SK-N-SH (cell line): ENCODE measurements around the gene CDH23. TPM values are rescaled to one million over a fixed set of nuclear protein-coding genes. Genes with fewer than 3 reads are reported as not detected.

Experiments used
- CTCF ChIA-PET: fragments of 300-600, 350-600 bp; formaldehyde crosslinking; extraction: SDS; loops from one replicate; lab custom pipeline; 2021; lab: Yijun Ruan, JAX
- POLR2A ChIA-PET: fragments of 350-600 bp; sonication (Branson Sonifier 250); formaldehyde crosslinking; extraction: SDS; loops from one replicate; lab custom pipeline; 2020; ENCODE audit warnings: antibody characterized with exemption, inconsistent platforms; lab: Yijun Ruan, JAX
- DNase-seq: peaks from one replicate; pipeline ENCODE4 v3.0.0; 2012
- H2AFZ ChIP-seq: fragments of 200-600 bp; sonication (generic); 2 replicates; pipeline ENCODE4 v1.8.1; 2016; ENCODE audit warnings: antibody characterized with exemption, mild to moderate bottlenecking, low read depth
- H3F3A ChIP-seq: fragments of 200-600 bp; sonication (generic); replicated peaks from 2 replicates; pipeline ENCODE3; 2016; ENCODE audit warnings: antibody characterized with exemption, mild to moderate bottlenecking; ENCODE audit not compliant: insufficient read depth
- H3K27ac ChIP-seq, 2 experiments: fragments of 200-500 bp in 1 of 2; fragments of 200-600 bp in 1 of 2; sonication (Bioruptor generic) in 1 of 2; sonication (generic), shearing (Covaris generic) in 1 of 2; 2 replicates each; pipeline versions ENCODE4 v1.5.1 to v1.6.1; 2014 to 2016; ENCODE audit warnings: low read depth in 2 of 2, inconsistent platforms in 1 of 2, low read length in 1 of 2, mild to moderate bottlenecking in 1 of 2, mixed read lengths in 1 of 2
- H3K27me3 ChIP-seq: fragments of 200-600 bp; sonication (generic), shearing (Covaris generic); 2 replicates; pipeline ENCODE4 v1.6.1; 2016; ENCODE audit warnings: mixed run types; ENCODE audit not compliant: insufficient read depth
- H3K36me3 ChIP-seq, 2 experiments: fragments of 200-500 bp in 1 of 2; fragments of 200-600 bp in 1 of 2; sonication (Bioruptor generic) in 1 of 2; sonication (generic) in 1 of 2; replicated peaks in 1 of 2; 2 replicates each; pipeline versions ENCODE3 to v1.5.1; 2014 to 2016; ENCODE audit warnings: low read length in 1 of 2, mild to moderate bottlenecking in 1 of 2; ENCODE audit not compliant: insufficient read depth in 2 of 2, control insufficient read depth in 1 of 2
- H3K4me1 ChIP-seq, 2 experiments: fragments of 200-500 bp in 1 of 2; fragments of 200-600 bp in 1 of 2; sonication (Bioruptor generic) in 1 of 2; sonication (generic), shearing (Covaris generic) in 1 of 2; 2 replicates each; pipeline versions ENCODE4 v1.5.1 to v1.6.1; 2014 to 2016; ENCODE audit warnings: low read depth in 1 of 2, low read length in 1 of 2, mixed run types in 1 of 2; ENCODE audit not compliant: insufficient read depth in 2 of 2, control insufficient read depth in 1 of 2
- H3K4me2 ChIP-seq: fragments of 200-600 bp; sonication (generic), shearing (Covaris generic); 2 replicates; pipeline ENCODE4 v1.6.1; 2017; ENCODE audit warnings: mixed run types
- H3K4me3 ChIP-seq, 2 experiments: fragments of 200-500 bp in 1 of 2; fragments of 200-600 bp in 1 of 2; sonication (Bioruptor generic) in 1 of 2; sonication (generic), shearing (Covaris generic) in 1 of 2; 2 replicates each; pipeline versions ENCODE4 v1.5.1 to v1.8.1; 2014 to 2016; ENCODE audit warnings: low read depth in 2 of 2, inconsistent platforms in 1 of 2, low read length in 1 of 2, mild to moderate bottlenecking in 1 of 2, mixed read lengths in 1 of 2, moderate library complexity in 1 of 2
- H3K79me2 ChIP-seq: fragments of 200-600 bp; sonication (generic); 2 replicates; pipeline ENCODE4 v1.8.1; 2017; ENCODE audit warnings: mild to moderate bottlenecking; ENCODE audit not compliant: insufficient read depth
- H3K9ac ChIP-seq: fragments of 200-600 bp; sonication (generic); 2 replicates; pipeline ENCODE4 v1.6.1; 2017; ENCODE audit warnings: mixed run types
- H3K9me2 ChIP-seq: fragments of 200-600 bp; sonication (generic); 2 replicates; pipeline ENCODE4 v1.6.1; 2017; ENCODE audit warnings: mixed run types
- H3K9me3 ChIP-seq: fragments of 200-600 bp; sonication (generic); 2 replicates; pipeline ENCODE4 v1.6.1; 2017; ENCODE audit warnings: mixed run types, mild to moderate bottlenecking, moderate library complexity
- H4K20me1 ChIP-seq: fragments of 200-600 bp; sonication (generic); 2 replicates; pipeline ENCODE4 v1.6.1; 2017; ENCODE audit warnings: mild to moderate bottlenecking, mixed run types; ENCODE audit not compliant: insufficient read depth
- FOSL2 ChIP-seq: IDR thresholded peaks from 2 replicates; pipeline ENCODE4 v1.4.0; 2012; ENCODE audit warnings: low read depth, mild to moderate bottlenecking, moderate library complexity, borderline replicate concordance
- MAX ChIP-seq: IDR thresholded peaks from 2 replicates; pipeline ENCODE4 v1.4.0; 2012; ENCODE audit warnings: low read depth
- NRF1 ChIP-seq: IDR thresholded peaks from 2 replicates; pipeline ENCODE4 v1.6.1; 2012; ENCODE audit warnings: low read depth, mild to moderate bottlenecking, low read length
- PBX3 ChIP-seq: IDR thresholded peaks from 2 replicates; pipeline ENCODE4; 2012
- TAF1 ChIP-seq: IDR thresholded peaks from 2 replicates; pipeline ENCODE4 v1.6.1; 2012; ENCODE audit warnings: low read depth, mild to moderate bottlenecking, low read length, moderate library complexity, borderline replicate concordance
- ZBTB33 ChIP-seq: IDR thresholded peaks from 2 replicates; pipeline ENCODE4 v1.4.0; 2012; ENCODE audit warnings: low read depth, borderline replicate concordance
- WGBS: methylation state at CpG from one replicate; pipeline ENCODE4 v1.1.6; 2017; ENCODE audit warnings: low lambda C conversion rate; 5-methylcytosine and 5-hydroxymethylcytosine counted together
- polyA plus RNA-seq, 3 experiments: library from polyadenylated mRNA; depleted of rRNA; stranded (reverse); fragments of >200 nt; gene quantifications; 2 replicates each; pipeline ENCODE4 v1.2.3, GENCODE V29; 2012

CDH23 gene
- polyA plus RNA-seq, 1 of the 3 experiments (the other 2 are of a cell fraction): 0.03 TPM

GRCh38 chr10:71771821-71772617, 375.3 kb downstream of the CDH23 start:
- DNase-seq: no peak
- no peak overlapping the region for H2AFZ ChIP-seq
- no peaks in the 10 kb centered on the region for H3K9me2 ChIP-seq
- WGBS: 26% methylated on average over 2 of the region's 2 CpGs
- peak overlapping the region in 1 of 2 experiments; percentile 68; a peak in 1 of 4 replicates for H3K4me3 ChIP-seq
- peak overlapping the region; percentile 73 for H3K4me2 ChIP-seq
- peaks cover 3% of the 10 kb centered on the region for H3F3A ChIP-seq
- no peaks in the 10 kb centered on the region for H3K27me3 ChIP-seq
- ChIA-PET CTCF (interaction anchor here (0.9 to 4.3 kb wide), 19 partner anchors 9 to 388 kb away, joined by 3 to 51 read pairs (median 9); partner anchors contain the start of gene CDH23), POLR2A (interaction anchor here (1.5 to 2.4 kb wide), 2 partner anchors 14 to 43 kb away, joined by 3 to 10 read pairs; no protein-coding TSS in a partner anchor)
- TF ChIP-seq MAX (no peak), FOSL2 (peak; percentile 76; the same call in 1 of the 2 replicates)
- peaks cover 22 to 26% of the 10 kb centered on the region in 2 experiments; a peak in 3 of 4 replicates for H3K4me1 ChIP-seq
- no peaks in the 10 kb centered on the region for H3K9me3 ChIP-seq
- no peaks in the 10 kb centered on the region for H4K20me1 ChIP-seq
- H3K36me3 ChIP-seq: no peaks in the 10 kb centered on the region
- no peak overlapping the region; a peak in 1 of 4 replicates for H3K27ac ChIP-seq
- H3K79me2 ChIP-seq: no peaks in the 10 kb centered on the region
- no peak overlapping the region for H3K9ac ChIP-seq

- POLR2A ChIA-PET: interaction anchor here (1.0 to 2.4 kb wide), 3 partner anchors 11 to 44 kb away, joined by 3 to 10 read pairs (median 3); no protein-coding TSS in a partner anchor
- H3K4me1 ChIP-seq: peaks cover 15 to 18% of the 10 kb centered on the region in 2 experiments; a peak in 3 of 4 replicates
Measured at GRCh38 chr10:71772832-71773220, 376.1 kb downstream of the CDH23 start.

More at GRCh38 chr10:71772832-71773220, 376.1 kb downstream of the CDH23 start:
- H2AFZ ChIP-seq: peak overlapping the region; percentile 89
- H3K36me3 ChIP-seq: no peaks in the 10 kb centered on the region
- peak overlapping the region; percentile 52; the same call in 1 of the 2 replicates for H3K9ac ChIP-seq
- no peaks in the 10 kb centered on the region for H4K20me1 ChIP-seq
- peak overlapping the region; percentile 73 for H3K4me2 ChIP-seq
- TF ChIP-seq PBX3: no peak
- no peak for TF ChIP-seq ZBTB33
- no peak for TF ChIP-seq FOSL2
- no peak for TF ChIP-seq NRF1
- no peak for TF ChIP-seq TAF1
- no peaks in the 10 kb centered on the region for H3K79me2 ChIP-seq
- DNase-seq: no peak
- CTCF ChIA-PET: interaction anchor here (0.7 to 4.3 kb wide), 41 partner anchors 9 to 389 kb away, joined by 3 to 51 read pairs (median 5); no protein-coding TSS in a partner anchor
- 61% methylated on average over 3 of the region's 4 CpGs for WGBS
- H3F3A ChIP-seq: peaks cover 3% of the 10 kb centered on the region
- no peaks in the 10 kb centered on the region for H3K9me3 ChIP-seq
- peak overlapping the region; percentile 65 to 68 for H3K4me3 ChIP-seq
- H3K27me3 ChIP-seq: no peaks in the 10 kb centered on the region
- H3K27ac ChIP-seq: no peak overlapping the region
- H3K9me2 ChIP-seq: no peaks in the 10 kb centered on the region
